HG03280 (cell line): ENCODE results near the gene CDK6.

Experiments
- ATAC-seq: cut with Tn5 transposase; IDR thresholded peaks from one replicate; pipeline ENCODE4 v1.9.1; 2021; ENCODE audit warnings: mild to moderate bottlenecking, moderate library complexity; ENCODE audit not compliant: unreplicated experiment

The CDK6 gene

GRCh38 chr7:92848441-92848840, 12.1 kb upstream of the CDK6 start:
- ATAC-seq = no peak

- ATAC-seq = no peak
Measured at GRCh38 chr7:92847305-92847704, 10.9 kb upstream of the CDK6 start.

- ATAC-seq = no peak
Measured at GRCh38 chr7:92845736-92846135, 9.4 kb upstream of the CDK6 start.

GRCh38 chr7:92843781-92844180, 7.4 kb upstream of the CDK6 start:
- no peak for ATAC-seq

GRCh38 chr7:92843034-92843760, 6.8 kb upstream of the CDK6 start:
- no peak for ATAC-seq

- ATAC-seq = no peak
Measured at GRCh38 chr7:92841192-92841591, 4.8 kb upstream of the CDK6 start.

- no peak for ATAC-seq
Measured at GRCh38 chr7:92840316-92840715, 3.9 kb upstream of the CDK6 start.

- no peak for ATAC-seq
Measured at GRCh38 chr7:92839901-92840300, 3.5 kb upstream of the CDK6 start.

GRCh38 chr7:92838934-92839333, 2.6 kb upstream of the CDK6 start:
- ATAC-seq = no peak

GRCh38 chr7:92837000-92837749, 802 bp upstream of the CDK6 start:
- no peak for ATAC-seq

- peak; percentile 7 for ATAC-seq
Measured at GRCh38 chr7:92835851-92836488, 403 bp downstream of the CDK6 start.

- ATAC-seq = peak; percentile 8
Measured at GRCh38 chr7:92835261-92835850, 1.0 kb downstream of the CDK6 start.

GRCh38 chr7:92834507-92835260, 1.7 kb downstream of the CDK6 start:
- ATAC-seq = no peak

GRCh38 chr7:92833766-92834506, 2.4 kb downstream of the CDK6 start:
- peak; percentile 40 for ATAC-seq

GRCh38 chr7:92833024-92833765, 3.2 kb downstream of the CDK6 start:
- ATAC-seq = peak; percentile 56

- no peak for ATAC-seq
Measured at GRCh38 chr7:92832534-92833023, 3.8 kb downstream of the CDK6 start.

- no peak for ATAC-seq
Measured at GRCh38 chr7:92831716-92832533, 4.4 kb downstream of the CDK6 start.

GRCh38 chr7:92830532-92831110, 5.8 kb downstream of the CDK6 start:
- ATAC-seq = no peak
